ENCODE measurements around the gene SKAP1. TPM values are rescaled to one million over a fixed set of nuclear protein-coding genes. Genes with fewer than 3 reads are reported as not detected.

SKAP1 gene
- polyA plus RNA-seq, 1 donor from 2014 or later: 11.5 TPM

- H3K4me3 Mint-ChIP-seq: no peak overlapping the region
- H3K4me1 Mint-ChIP-seq: peaks cover 0 to 2% (median 2%) of the 10 kb centered on the region in 3 donors
- peaks cover 5% of the 10 kb centered on the region for H3K27me3 Mint-ChIP-seq
- no peak overlapping the region for H3K27ac Mint-ChIP-seq
- H3K36me3 Mint-ChIP-seq: no peaks in the 10 kb centered on the region
- H3K9me3 Mint-ChIP-seq: no peaks in the 10 kb centered on the region
Measured at GRCh38 chr17:48317732-48318131, 112.3 kb downstream of the SKAP1 start.

GRCh38 chr17:48314716-48315115 lies 115.3 kb downstream of the SKAP1 start:
- Mint-ChIP-seq H3K9me3 (no peaks in the 10 kb centered on the region), H3K4me1 (peaks cover 0 to 3% (median 3%) of the 10 kb centered on the region in 3 donors), H3K27me3 (peaks cover 10% of the 10 kb centered on the region), H3K27ac (no peak overlapping the region), H3K4me3 (no peak overlapping the region), H3K36me3 (no peaks in the 10 kb centered on the region)

- H3K27ac Mint-ChIP-seq: peak overlapping the region in 1 of 3 donors; percentile 21
- H3K9me3 Mint-ChIP-seq: no peaks in the 10 kb centered on the region
- H3K36me3 Mint-ChIP-seq: no peaks in the 10 kb centered on the region
- H3K4me1 Mint-ChIP-seq: peaks cover 0 to 3% (median 3%) of the 10 kb centered on the region in 3 donors
- H3K27me3 Mint-ChIP-seq: peaks cover 11% of the 10 kb centered on the region
- no peak overlapping the region for H3K4me3 Mint-ChIP-seq
Measured at GRCh38 chr17:48313096-48313755, 116.8 kb downstream of the SKAP1 start.

GRCh38 chr17:48311324-48311723 lies 118.7 kb downstream of the SKAP1 start:
- Mint-ChIP-seq H3K4me1 (peaks cover 0 to 6% (median 3%) of the 10 kb centered on the region in 3 donors), H3K36me3 (no peaks in the 10 kb centered on the region), H3K9me3 (no peaks in the 10 kb centered on the region), H3K27ac (no peak overlapping the region), H3K27me3 (peaks cover 13% of the 10 kb centered on the region), H3K4me3 (no peak overlapping the region)

GRCh38 chr17:48310748-48311213 lies 119.2 kb downstream of the SKAP1 start:
- H3K4me1 Mint-ChIP-seq: peaks cover 0 to 6% (median 3%) of the 10 kb centered on the region in 3 donors

GRCh38 chr17:48308581-48308980 lies 121.4 kb downstream of the SKAP1 start:
- Mint-ChIP-seq H3K27ac (no peak overlapping the region), H3K4me3 (no peak overlapping the region), H3K9me3 (no peaks in the 10 kb centered on the region), H3K4me1 (peaks cover 0 to 6% (median 3%) of the 10 kb centered on the region in 3 donors), H3K36me3 (no peaks in the 10 kb centered on the region), H3K27me3 (peaks cover 11% of the 10 kb centered on the region)

More at GRCh38 chr17:48310748-48311213, 119.2 kb downstream of the SKAP1 start:
- no peak overlapping the region for H3K27ac Mint-ChIP-seq
- no peaks in the 10 kb centered on the region for H3K36me3 Mint-ChIP-seq
- H3K4me3 Mint-ChIP-seq: no peak overlapping the region
- peaks cover 13% of the 10 kb centered on the region for H3K27me3 Mint-ChIP-seq
- H3K9me3 Mint-ChIP-seq: no peaks in the 10 kb centered on the region

- peaks cover 0 to 6% (median 2%) of the 10 kb centered on the region in 3 donors for H3K4me1 Mint-ChIP-seq
- no peak overlapping the region for H3K4me3 Mint-ChIP-seq
- H3K36me3 Mint-ChIP-seq: no peaks in the 10 kb centered on the region
- no peak overlapping the region for H3K27ac Mint-ChIP-seq
- peaks cover 9% of the 10 kb centered on the region for H3K27me3 Mint-ChIP-seq
- H3K9me3 Mint-ChIP-seq: no peaks in the 10 kb centered on the region
Measured at GRCh38 chr17:48307814-48308411, 122.1 kb downstream of the SKAP1 start.

- Mint-ChIP-seq H3K27ac (no peak overlapping the region), H3K27me3 (peaks cover 7% of the 10 kb centered on the region), H3K36me3 (no peaks in the 10 kb centered on the region), H3K4me3 (no peak overlapping the region), H3K9me3 (no peaks in the 10 kb centered on the region), H3K4me1 (peaks cover 0 to 3% (median 0%) of the 10 kb centered on the region in 3 donors)
Measured at GRCh38 chr17:48307255-48307654, 122.8 kb downstream of the SKAP1 start.

- no peak overlapping the region for H3K27ac Mint-ChIP-seq
- H3K9me3 Mint-ChIP-seq: no peaks in the 10 kb centered on the region
- H3K4me1 Mint-ChIP-seq: peaks cover 0 to 5% (median 0%) of the 10 kb centered on the region in 3 donors
- H3K36me3 Mint-ChIP-seq: no peaks in the 10 kb centered on the region
- H3K4me3 Mint-ChIP-seq: no peak overlapping the region
- H3K27me3 Mint-ChIP-seq: no peaks in the 10 kb centered on the region
Measured at GRCh38 chr17:48301002-48301401, 129.0 kb downstream of the SKAP1 start.

- Mint-ChIP-seq H3K9me3 (no peaks in the 10 kb centered on the region), H3K27ac (peak overlapping the region in 2 of 3 donors; percentile 54 to 70), H3K4me3 (no peak overlapping the region), H3K27me3 (no peaks in the 10 kb centered on the region), H3K4me1 (peaks cover 8 to 13% (median 11%) of the 10 kb centered on the region in 3 donors), H3K36me3 (no peaks in the 10 kb centered on the region)
Measured at GRCh38 chr17:48299760-48300159, 130.3 kb downstream of the SKAP1 start.

GRCh38 chr17:48297825-48298224 lies 132.2 kb downstream of the SKAP1 start:
- Mint-ChIP-seq H3K4me1 (peaks cover 10 to 13% (median 12%) of the 10 kb centered on the region in 3 donors), H3K9me3 (no peaks in the 10 kb centered on the region), H3K27ac (no peak overlapping the region), H3K27me3 (no peaks in the 10 kb centered on the region), H3K4me3 (no peak overlapping the region), H3K36me3 (no peaks in the 10 kb centered on the region)

- Mint-ChIP-seq H3K9me3 (no peaks in the 10 kb centered on the region), H3K4me1 (peaks cover 10 to 13% (median 12%) of the 10 kb centered on the region in 3 donors), H3K4me3 (no peak overlapping the region), H3K36me3 (no peaks in the 10 kb centered on the region), H3K27me3 (no peaks in the 10 kb centered on the region), H3K27ac (no peak overlapping the region)
Measured at GRCh38 chr17:48296453-48296852, 133.6 kb downstream of the SKAP1 start.

GRCh38 chr17:48295362-48296288 lies 134.4 kb downstream of the SKAP1 start:
- peaks cover 1% of the 10 kb centered on the region for H3K36me3 Mint-ChIP-seq
- H3K4me3 Mint-ChIP-seq: peak overlapping the region; percentile 80 to 94 (median 88)
- H3K4me1 Mint-ChIP-seq: peaks cover 10 to 12% (median 12%) of the 10 kb centered on the region in 3 donors
- H3K9me3 Mint-ChIP-seq: no peaks in the 10 kb centered on the region
- no peaks in the 10 kb centered on the region for H3K27me3 Mint-ChIP-seq
- peak overlapping the region; percentile 43 to 91 (median 82) for H3K27ac Mint-ChIP-seq

- Mint-ChIP-seq H3K36me3 (peaks cover 1% of the 10 kb centered on the region), H3K4me3 (peak overlapping the region; percentile 80 to 94 (median 88)), H3K4me1 (peaks cover 10 to 12% (median 12%) of the 10 kb centered on the region in 3 donors), H3K9me3 (no peaks in the 10 kb centered on the region), H3K27me3 (no peaks in the 10 kb centered on the region), H3K27ac (peak overlapping the region; percentile 43 to 91 (median 82))
Measured at GRCh38 chr17:48294806-48295361, 135.1 kb downstream of the SKAP1 start.
